SKM-1 (cell line): Measurements from ENCODE around the gene DSTYK.

Experiments used
- DNase-seq: peaks from one replicate; lab custom pipeline; 2025; ENCODE audit not compliant: unreplicated experiment; lab: John Stamatoyannopoulos, UW

The DSTYK gene

GRCh38 chr1:205137901-205138300 is 73.6 kb downstream of the DSTYK start:
- no peak for DNase-seq

GRCh38 chr1:205133287-205133686 is 78.2 kb downstream of the DSTYK start:
- DNase-seq = no peak

GRCh38 chr1:205129447-205130029 is 82.0 kb downstream of the DSTYK start:
- no peak for DNase-seq

GRCh38 chr1:205128050-205128449 is 83.5 kb downstream of the DSTYK start:
- DNase-seq = no peak

GRCh38 chr1:205127646-205128045 is 83.9 kb downstream of the DSTYK start:
- DNase-seq = peak; percentile 52

GRCh38 chr1:205124726-205125125 is 86.8 kb downstream of the DSTYK start:
- DNase-seq = no peak

- DNase-seq = no peak
These were observed 89.0 kb downstream of the DSTYK start for GRCh38 chr1:205122489-205122882.

- peak; percentile 100 for DNase-seq
These were observed 89.6 kb downstream of the DSTYK start, which contains the start of gene RBBP5 for GRCh38 chr1:205121660-205122488. TSS of gene RBBP5 (minus strand) at chr1:205121978. CDS start at chr1:205121873, 105 bp downstream.

GRCh38 chr1:205118752-205119151 is 92.8 kb downstream of the DSTYK start:
- no peak for DNase-seq

- DNase-seq = no peak
These were observed 100.1 kb downstream of the DSTYK start for GRCh38 chr1:205111354-205111753.

GRCh38 chr1:205109711-205110110 is 101.8 kb downstream of the DSTYK start:
- DNase-seq = no peak

GRCh38 chr1:205109269-205109668 is 102.2 kb downstream of the DSTYK start:
- no peak for DNase-seq

GRCh38 chr1:205108464-205108863 is 103.0 kb downstream of the DSTYK start:
- DNase-seq = no peak

- DNase-seq = no peak
These were observed 104.2 kb downstream of the DSTYK start for GRCh38 chr1:205107327-205107726.

GRCh38 chr1:205102404-205102803 is 109.1 kb downstream of the DSTYK start:
- DNase-seq = no peak

- no peak for DNase-seq
These were observed 113.3 kb downstream of the DSTYK start for GRCh38 chr1:205098242-205098641.

GRCh38 chr1:205095422-205095821 is 116.1 kb downstream of the DSTYK start:
- no peak for DNase-seq
